ENCODE results near the gene TMEM119.

The TMEM119 gene, protein sequence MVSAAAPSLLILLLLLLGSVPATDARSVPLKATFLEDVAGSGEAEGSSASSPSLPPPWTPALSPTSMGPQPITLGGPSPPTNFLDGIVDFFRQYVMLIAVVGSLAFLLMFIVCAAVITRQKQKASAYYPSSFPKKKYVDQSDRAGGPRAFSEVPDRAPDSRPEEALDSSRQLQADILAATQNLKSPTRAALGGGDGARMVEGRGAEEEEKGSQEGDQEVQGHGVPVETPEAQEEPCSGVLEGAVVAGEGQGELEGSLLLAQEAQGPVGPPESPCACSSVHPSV

GRCh38 chr12:108597559-108598471 lies at the start of gene TMEM119:
TSS of gene TMEM119 (minus strand) at chr12:108598084. CDS start at chr12:108592383, 5,701 bp downstream.
- DNase-seq, result no peak

DNA sequence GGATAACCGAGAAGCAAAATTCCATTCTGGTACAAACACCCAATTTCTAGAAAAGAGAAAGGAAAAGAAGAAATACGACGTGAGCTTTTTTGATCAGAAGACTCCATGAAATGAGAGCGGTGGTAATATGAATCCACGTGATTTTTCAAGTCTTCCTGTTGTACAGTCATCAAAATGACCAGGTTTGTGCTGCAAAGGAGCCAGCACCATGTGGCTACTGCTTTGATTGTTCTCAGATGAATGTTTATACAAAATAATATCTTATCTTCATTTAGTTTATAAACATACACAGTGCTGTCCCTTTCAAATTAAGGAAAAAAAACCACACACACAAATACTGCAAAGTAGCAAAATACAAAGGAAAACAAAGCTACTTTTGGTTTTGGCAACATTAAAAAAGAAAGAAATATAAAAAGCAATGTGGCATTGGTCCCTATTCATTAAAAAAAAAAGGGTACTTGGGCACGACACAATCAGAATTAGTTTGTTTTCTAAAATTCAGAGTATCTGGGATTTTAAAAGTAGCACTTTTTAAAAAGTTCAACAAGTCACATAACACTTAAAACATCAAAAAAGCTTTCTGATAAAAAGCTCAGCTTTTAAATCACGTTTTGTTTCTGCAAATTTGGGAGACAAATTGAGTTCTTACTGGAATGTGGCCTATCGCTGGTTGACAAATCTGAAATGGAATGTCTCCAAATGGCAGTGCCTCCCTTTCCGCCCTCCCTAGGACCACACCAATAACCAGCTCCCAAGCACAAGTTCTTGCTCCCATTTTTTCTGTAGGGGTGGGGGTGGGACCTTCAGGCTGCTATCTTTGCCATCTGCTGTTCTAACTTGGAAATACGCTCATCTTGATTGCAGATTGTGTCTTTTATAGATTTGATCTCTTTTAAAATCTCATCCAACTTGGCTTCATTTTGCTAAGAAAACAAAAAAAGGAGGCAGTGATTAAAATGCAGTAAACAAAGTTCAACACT lies 49.0 kb upstream of the TMEM119 start:
- no peak for DNase-seq

DNA sequence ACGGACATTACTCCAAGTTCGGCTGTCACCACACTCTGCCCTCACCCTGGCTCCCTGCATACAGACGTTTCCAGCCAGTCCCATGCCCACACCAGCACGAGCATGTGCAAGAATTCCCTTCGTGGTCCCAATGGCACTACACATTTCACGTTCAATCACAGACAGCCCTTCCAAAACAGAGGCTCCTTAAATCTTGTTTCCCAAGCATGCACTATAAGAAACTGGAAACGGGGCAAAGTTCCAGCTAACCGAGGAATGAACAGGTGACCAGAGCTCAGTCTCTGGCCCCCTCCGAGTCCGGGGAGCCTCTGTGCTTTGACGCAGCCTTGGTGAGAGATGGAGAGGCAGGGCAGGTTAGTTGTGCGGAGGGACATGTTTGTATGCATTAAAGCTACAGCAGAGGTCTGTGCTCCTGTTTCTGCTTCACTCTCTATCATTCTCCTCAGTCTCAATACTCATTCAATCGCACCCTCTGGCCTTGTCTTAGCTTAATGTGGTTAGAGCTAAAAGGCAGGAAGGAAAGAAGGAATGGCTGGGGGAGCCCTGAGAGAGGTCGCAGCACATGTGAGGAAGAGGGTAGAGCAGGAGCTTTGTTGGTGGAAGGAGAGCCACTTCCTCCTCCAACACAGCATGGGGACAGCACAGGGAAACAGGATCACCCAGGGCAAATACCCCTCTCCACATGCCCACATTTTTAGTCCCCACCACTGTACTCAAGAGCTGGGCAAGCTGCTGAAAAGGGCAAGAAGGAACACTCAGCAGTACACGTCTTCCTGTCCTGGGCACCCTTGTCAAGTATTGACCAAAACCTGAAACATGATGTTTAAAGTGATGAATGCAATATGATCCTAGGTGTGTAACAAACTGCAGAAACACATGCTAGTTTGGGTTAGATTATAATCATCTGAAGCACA lies 48.1 kb upstream of the TMEM119 start:
- no peak for DNase-seq

GRCh38 chr12:108644811-108645120 lies 46.9 kb upstream of the TMEM119 start:
- no peak for DNase-seq

GRCh38 chr12:108643941-108644810 lies 46.3 kb upstream of the TMEM119 start:
- no peak for DNase-seq

- no peak for DNase-seq
These were observed 45.2 kb upstream of the TMEM119 start for GRCh38 chr12:108642899-108643654.

DNA sequence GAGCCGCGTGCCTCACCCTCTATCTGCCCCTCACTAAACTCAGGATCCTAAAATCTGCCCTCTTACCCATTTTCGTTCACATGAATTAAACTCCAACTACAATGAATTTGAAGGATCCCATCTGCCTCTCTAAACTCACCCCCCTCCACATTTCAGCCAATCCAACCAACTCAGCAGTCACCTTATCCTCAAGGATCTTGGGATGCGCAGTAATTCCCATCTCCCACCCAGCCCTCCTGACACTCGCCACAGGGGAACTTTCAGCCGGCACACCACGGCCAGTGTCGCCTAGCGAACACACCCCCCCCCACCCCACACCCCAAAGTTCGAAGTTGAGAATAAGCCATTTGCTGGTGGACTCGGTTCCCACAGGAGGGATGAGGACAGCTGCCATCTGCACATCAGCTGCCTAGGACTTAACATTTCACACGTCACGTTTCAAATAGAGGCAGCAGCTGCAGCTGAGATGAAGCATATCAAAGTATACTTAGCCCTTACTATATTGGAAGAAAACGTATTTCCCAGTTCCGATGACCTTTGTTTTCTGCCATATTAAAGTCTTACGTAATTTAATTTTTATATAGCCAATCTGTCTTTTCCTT lies 44.5 kb upstream of the TMEM119 start:
- no peak for DNase-seq

GRCh38 chr12:108641446-108642268 lies 43.8 kb upstream of the TMEM119 start:
- no peak for DNase-seq

DNA sequence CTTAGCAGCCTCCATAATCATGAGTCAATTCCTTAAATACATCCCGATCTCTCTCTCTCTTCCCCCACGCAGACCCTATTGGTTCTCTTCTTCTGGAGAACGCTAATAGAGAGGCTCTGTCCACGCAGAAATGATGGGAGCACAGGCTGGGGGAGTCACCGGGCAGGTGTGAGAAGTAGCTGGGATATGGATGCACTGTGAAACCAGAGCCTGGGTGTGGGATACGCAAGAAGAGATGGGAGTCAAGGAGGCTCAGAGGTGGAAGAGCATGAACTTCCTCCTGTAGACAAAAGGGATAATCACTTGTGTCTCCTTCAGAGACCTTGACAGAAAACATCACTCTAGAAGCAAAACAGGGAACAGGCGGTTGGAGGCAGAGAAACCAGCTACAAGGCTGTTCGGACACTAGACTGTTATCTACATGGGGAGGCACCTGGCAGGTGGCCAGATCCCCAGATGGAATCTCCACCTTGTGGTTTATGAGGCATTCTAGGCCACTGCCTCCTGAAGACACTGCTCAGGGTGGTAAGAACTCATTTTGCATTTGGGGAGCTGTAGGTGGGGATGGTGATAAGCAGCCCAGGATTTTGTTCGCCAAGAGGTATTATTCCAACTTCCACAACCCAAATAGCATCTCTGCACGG lies 43.0 kb upstream of the TMEM119 start:
- DNase-seq, result no peak

GRCh38 chr12:108638997-108639822 lies 41.3 kb upstream of the TMEM119 start:
- DNase-seq, result no peak

DNA sequence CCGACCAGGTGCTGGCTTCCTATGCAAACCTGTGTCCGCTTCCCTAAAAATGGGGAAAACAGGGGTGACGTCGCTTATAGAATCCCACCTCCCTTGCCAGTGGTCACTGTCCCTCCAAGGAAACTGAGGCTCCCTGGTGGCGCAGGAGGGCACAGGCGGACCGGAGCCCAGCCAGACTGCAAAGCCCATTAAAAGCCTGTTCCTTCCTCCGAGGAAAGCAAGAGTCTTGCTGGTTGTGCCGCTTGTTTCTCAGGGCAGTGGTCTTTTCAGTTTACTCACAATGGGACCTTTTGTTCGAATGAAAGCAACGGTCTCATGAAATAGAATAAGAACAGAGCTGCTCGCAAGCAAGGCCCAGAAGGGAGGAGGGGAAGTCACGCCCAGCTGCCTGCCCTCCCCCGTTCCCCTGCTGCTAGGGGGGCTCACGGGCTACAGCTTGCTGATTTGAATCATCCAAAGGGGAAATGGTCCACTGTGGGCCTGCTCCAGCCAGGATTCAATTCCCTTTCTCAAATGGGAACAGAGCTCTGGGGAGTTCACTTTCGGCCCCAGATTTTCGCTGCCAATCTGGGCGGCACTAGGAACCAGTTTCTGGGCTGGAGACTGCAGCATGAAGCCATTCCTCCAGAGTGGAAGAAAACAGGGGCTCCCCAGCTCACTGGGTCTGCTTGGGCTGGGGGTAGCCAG lies 40.4 kb upstream of the TMEM119 start:
- DNase-seq, result no peak

GRCh38 chr12:108637222-108637971 lies 39.5 kb upstream of the TMEM119 start:
- no peak for DNase-seq

GRCh38 chr12:108635997-108636808 lies 38.3 kb upstream of the TMEM119 start:
- no peak for DNase-seq

GRCh38 chr12:108635201-108635996 lies 37.5 kb upstream of the TMEM119 start:
- no peak for DNase-seq

Measured in NCI-H1417 treated with DMSO at 0.1 percent for 48 hours (cell line).